GM12878 (cell line): ENCODE data around the gene RAD1.

Source experiments
- CBX5 ChIP-seq: sonication (generic); IDR thresholded peaks from 2 replicates; pipeline ENCODE4 v1.6.1; 2016; ENCODE audit warnings: low read depth, moderate library complexity, mild to moderate bottlenecking, inconsistent platforms
- JUND ChIP-seq: IDR thresholded peaks from 2 replicates; pipeline ENCODE4 v1.6.1; 2012; ENCODE audit warnings: low read depth, mild to moderate bottlenecking, low read length, improper control_type of control experiment, moderate library complexity

- no peak for TF ChIP-seq CBX5
- no peak for TF ChIP-seq JUND
Observed at GRCh38 chr5:34915139-34915855, at the start of gene RAD1, which contains the start of gene BRIX1.
